HG03066 (cell line): ENCODE results near the gene COQ8B.
"Not testable (repeated sequence)": the region's sequence is repeated elsewhere in the genome, so short reads cannot be mapped to it uniquely, and the experiment has no call there.

ENCODE experiments used
- ATAC-seq: cut with Tn5 transposase; IDR thresholded peaks from one replicate; pipeline ENCODE4 v1.9.1; 2021; ENCODE audit warnings: low read depth; ENCODE audit not compliant: unreplicated experiment

COQ8B gene

DNA sequence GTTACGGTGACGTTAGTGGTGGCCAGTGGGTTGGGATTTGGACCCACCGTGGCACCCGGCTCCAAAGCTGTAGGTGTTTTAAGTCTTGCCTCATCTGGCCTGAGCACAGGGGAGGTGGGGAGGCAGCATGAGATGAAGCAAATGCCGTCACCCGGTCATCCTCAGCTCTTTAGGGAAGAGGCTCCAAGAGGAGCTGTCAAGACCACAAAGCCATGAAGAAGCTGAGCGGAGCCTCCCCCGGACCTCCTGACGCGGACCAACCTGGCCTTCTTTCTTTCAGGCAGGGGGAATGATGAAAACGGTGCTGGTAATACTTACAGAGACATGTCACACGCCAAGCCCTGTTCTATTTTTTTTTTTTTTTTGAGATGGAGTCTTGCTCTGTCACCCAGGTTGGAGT is 26.2 kb upstream of the COQ8B start:
- no peak for ATAC-seq

DNA sequence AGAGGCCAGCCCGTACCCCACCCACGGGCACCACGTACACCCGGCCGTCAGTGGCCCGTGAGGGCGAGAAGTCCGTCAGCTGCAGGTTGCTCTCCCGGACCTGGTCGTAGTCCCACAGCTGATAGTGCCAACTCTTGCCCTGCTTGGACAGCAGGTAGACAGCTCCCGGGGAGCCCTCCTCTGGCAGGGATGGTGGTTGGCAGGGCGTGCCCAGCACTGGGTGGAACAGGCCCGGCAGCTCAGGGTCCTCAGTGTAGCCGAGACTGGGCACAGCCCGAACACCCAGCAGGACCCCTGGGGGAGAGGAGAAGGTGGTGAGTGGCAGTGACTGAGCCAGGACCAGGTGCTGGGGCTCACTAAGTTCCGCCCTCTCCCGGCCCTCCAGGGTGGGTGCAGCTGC is 25.8 kb upstream of the COQ8B start:
- no peak for ATAC-seq

DNA sequence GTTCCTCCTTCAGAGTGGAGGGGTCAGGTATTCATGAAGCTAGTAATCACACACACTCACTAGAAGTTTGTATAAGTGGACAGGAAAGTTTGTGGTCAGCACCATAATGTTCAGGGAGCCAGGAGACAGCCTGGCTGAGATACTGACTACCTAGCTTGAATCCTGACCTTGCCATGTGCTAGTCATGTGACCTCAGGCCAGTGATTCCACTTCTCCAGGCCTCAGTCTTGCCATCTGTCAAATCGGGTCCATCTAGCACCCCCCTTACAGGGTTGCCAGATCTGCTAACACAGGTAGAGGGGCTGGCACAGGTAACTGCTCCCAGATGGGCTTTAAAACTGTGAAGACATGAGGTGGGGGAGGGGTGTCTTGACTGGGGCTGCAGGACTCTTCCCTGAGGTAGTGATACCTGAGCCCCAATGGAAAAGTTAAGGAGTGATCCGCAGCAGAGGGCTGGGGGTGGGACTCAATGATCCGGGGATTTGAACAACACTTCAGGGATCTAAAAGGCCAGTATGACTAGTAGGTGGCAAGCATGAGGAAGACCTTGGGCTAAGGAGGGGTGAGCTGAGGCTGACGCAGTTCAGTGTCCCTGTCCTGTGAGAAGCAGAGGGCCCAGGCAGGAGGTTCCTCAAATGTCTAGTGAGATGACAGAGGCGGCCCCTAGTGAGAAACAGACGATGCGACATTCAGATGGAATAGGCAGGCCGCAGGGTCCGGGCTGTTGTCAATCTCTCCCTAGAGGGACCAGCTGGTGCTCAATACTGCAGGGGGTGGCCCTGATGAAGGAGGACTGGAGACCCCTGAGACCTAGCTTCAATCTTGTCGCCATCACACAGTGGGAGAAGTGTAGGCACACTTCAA is 25.1 kb upstream of the COQ8B start:
- no peak for ATAC-seq

DNA sequence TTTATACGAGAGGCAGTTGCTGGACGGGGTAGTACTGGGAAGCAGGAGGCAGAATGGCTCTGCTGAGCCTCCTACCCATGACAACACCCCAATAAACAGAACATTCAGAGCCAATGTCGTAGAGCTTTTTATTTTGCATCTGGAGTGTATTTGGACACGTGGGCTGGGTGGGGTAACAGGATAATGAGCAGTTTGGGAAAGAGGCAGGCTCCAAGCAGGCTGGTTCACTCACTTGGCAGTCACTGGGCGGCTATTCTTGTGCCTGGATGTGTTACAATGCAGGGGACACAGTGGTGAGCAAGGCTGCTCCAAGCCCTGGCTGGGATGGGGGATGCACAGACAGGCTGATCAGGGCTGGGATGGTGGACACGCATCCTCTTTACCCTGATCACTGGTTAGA is 24.1 kb upstream of the COQ8B start:
- ATAC-seq = no peak

DNA sequence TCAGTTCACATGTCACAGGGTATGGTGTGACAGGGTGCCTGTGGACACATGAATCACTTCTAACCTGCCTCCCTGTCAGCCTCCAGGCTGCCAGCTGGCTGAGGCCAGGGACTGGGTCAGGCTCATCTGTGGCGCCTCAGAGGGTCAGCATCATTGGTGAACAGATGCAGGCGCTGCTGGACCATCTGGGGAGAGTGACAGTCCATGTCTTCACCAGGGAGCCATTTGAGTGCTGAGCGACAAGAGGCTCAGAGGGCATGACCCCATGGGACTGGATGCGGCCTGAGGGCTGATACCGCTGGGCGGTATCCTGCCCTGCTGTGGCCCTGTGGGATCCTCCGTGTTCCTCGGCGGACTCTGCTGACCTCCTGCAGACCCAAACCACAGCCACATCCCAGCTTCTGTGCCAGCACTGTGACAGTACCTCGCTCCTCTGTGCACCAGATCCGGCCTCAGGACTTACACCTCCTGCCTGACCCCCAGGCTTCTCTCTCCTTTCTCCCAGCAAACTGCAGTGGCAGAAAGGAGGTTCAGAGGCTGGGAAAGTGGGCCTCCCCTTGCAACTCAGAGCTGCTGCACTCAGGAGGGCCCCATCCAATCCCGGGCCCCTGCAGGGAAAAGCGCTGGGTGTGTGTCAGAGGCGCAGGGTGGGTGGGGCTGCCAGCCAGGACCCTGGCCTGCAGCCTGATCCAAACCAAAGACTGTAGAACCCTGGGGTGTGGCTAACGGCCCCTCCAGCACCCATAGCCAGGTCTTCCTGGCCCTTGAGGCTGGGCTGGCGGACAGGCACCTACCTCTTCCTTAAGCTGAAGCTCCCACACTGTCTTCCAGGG is 23.4 kb upstream of the COQ8B start:
- ATAC-seq = no peak

DNA sequence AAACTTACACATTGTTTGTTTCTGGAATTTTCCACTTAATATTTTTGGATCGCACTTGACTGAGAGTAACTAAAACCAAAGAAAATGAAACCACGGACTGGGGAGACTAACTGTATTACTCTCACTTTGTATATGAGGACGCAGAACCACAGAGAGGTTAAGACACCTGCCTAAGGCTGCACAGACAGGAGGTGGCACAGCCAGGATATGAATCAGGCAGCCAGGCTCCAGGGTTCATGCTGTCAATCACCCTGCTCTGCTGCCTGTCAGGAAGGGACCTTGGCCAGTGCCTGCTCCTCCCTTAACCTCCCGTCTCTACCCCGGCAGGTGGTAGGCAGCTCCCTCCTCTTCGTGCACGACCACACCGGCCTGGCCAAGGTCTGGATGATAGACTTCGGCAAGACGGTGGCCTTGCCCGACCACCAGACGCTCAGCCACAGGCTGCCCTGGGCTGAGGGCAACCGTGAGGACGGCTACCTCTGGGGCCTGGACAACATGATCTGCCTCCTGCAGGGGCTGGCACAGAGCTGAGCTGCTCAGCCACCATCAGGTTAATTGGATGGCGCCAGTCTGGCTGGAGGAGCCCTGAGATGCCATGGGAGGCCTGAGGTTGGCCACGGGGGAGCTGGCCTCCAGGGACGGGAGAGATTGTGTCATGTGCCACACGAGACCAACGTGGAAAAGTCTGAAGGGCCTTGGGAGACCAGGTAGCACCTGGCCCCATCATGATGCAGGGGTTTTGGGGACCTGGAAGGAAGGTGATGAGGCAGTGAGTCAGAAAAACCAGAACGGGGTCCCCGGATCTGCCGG is 22.5 kb upstream of the COQ8B start:
- ATAC-seq = no peak

DNA sequence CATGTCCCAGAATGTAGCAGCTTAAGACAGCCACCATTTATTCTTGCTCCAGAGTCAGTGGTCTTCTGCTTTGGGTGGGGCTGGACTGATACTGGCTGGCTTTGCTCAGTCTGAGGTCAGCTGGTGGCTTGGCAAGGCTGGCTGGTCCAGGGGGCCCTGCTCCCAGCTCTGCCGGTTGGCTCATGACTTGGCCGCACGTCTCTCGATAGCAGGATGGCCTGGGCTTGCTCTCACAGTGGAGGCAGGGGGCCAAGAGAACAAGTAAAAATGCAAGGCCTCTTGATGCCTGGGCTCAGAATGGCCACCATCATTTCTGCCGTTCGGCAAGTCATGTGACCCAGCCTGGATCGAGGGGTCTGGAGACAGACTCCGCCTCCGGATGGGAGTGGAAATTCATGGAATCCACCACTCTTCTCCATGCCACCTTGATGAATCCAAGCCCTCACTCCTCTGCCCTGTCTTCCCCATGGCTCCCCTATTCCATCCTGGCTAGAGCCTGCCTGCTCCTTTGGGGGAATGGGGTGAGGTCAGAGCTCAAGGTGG is 20.5 kb upstream of the COQ8B start:
- ATAC-seq = no peak

DNA sequence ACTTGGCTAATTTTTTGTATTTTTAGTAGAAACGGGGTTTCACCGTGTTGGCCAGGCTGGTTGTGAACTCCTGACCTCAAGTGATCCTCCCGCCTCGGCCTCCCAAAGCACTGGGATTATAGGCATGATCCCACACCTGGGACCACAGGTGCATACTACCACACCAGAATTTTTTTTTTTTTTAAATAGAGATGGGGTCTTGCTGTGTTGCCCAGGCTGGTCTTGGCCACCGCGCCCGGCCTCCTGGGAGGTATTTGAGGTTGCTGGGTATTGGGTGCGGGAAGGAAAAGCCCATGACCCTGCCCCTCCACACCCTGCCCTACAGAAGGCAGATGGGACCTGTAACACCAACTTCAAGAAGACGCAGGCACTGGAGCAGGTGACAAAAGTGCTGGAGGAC is 20.0 kb upstream of the COQ8B start:
- ATAC-seq = no peak

DNA sequence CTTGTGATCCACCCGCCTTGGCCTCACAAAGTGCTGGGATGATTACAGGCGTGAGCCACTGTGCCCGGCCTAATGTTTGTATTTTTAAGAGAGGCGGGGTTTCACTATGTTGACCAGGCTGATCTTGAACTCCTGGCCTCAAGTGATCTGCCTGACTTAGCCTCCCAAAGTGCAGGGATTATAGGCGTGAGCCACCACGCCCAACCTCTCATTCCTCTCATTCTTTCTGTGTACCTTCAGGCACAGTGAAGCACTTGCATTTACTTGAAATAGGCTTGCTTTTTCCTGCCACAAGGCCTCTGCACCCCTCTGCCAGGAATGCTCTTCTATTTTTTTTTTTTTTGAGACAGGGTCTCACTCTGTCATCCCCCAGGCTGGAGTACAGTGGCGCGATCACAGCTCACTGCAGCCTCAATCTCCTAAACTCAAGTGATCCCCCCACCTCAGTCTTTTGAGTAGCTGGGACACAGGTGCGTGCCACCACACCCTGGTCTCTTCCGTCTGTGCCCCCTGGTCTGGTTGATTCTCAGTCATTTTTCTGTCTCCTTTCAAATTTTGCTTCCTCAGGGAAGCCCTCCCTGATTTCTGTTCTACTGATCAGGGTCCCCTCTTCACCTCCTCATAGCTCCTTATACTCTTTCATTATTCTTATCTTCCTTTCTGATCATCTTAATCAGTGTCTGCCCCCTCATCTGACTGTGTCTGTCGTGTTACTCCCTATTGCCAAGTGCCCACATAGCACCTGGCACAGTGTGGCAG is 18.5 kb upstream of the COQ8B start:
- ATAC-seq = no peak

DNA sequence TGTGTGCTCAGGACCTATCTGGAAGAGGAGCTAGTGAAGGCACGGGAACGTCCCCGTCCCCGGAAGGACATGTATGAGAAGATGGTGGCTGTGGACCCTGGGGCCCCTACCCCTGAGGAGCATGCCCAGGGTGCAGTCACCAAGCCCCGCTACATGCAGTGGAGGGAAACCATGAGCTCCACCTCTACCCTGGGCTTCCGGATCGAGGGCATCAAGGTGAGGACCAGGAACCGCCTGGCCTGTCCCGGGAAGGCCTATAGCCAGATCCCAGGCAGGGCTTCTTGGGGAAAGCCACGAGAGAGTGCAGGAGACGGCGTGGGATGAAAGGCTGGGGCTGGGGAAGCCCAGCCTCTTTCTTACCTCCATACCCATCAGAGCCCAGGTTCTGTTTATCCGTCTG is 16.5 kb upstream of the COQ8B start:
- no peak for ATAC-seq

DNA sequence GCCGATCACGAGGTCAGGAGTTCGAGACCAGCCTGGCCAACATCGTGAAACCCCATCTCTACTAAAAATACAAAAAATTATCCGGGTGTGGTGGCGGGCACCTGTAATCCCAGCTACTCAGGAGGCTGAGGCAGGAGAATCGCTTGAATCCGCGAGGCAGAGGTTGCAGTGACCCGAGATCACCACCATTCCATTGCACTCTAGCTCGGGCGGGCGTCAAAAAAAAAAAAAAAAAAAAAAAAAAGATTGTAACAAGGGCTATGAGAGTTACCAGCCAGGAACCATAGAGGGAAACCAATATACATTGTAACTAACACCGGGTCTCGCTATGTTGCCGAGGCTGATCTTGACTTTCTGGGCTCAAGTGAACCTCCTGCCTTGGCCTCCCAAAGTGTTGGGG is 15.6 kb upstream of the COQ8B start:
- ATAC-seq = not testable (repeated sequence)

DNA sequence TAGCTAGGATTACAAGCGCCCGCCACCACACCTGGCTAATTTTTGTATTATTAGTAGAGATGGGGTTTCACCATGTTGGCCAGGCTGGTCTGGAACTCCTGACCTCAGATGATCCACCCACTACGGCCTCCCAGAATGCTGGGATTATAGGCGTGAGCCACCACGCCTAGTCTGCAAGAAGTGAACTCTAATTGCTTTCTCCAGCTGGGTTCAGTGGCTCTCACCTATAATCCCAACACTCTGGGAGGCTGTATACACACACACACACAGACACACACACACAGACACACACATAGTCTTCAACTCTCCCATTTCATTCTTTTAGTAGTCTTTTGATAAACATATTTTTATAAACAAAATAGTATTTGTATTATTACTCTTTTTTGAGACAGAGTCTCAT is 13.4 kb upstream of the COQ8B start:
- not testable (repeated sequence) for ATAC-seq

DNA sequence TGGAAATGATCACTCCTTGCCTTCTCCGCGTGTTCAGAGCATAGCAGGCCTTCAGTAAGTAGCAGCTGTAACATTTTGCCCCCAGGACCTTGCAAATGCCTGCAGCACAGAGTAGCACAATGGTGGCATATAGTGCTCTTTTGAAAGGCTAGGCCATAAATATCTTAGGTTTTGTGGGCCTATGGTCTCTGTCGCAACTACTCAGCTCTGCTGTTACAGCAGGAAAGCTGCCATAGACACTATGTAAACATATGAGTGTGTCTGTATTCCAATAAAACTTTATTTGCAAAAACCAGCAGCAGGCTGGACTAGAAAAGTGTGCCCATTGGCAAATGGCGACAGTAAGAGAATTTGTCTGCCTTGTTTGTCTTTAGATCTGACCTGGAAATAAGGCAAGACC is 9.6 kb upstream of the COQ8B start:
- ATAC-seq = no peak

DNA sequence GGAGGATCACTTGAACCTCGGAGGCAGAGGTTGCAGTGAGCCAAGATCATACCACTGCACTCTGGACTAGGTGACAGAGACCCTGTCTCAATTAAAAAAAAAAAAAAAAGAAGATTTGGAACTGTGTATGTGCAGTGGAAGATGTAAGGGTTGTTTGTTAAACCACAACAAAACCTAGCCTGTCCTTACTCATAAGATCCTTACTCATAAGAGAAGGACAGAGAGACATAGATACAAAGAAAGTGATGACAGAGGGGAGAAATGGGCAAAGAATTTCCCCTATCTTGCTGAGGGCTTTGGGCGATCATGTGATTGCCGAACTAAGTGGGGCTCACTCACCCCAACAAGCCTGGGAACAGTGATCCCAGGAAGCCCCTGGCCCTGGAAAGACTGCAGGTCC is 8.2 kb upstream of the COQ8B start:
- ATAC-seq = no peak

DNA sequence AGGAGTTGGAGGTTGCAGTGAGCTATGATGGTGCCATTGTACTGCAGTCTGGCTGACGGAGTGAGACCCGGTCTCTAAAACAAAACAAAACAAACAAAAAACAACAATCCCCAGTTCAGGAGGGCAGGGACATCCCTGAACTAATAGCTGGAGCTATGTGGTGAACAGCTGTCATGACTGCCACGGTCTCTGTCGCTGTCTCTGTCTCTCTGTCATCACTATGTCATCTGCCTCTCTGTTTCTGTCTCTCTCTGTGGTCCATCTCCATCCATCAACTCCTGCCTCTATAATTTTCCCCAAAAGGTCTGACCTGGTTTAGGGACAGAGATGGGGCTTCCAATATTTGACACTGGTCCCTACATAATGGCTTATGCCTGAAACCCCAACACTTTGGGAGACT is 7.6 kb upstream of the COQ8B start:
- ATAC-seq = no peak

DNA sequence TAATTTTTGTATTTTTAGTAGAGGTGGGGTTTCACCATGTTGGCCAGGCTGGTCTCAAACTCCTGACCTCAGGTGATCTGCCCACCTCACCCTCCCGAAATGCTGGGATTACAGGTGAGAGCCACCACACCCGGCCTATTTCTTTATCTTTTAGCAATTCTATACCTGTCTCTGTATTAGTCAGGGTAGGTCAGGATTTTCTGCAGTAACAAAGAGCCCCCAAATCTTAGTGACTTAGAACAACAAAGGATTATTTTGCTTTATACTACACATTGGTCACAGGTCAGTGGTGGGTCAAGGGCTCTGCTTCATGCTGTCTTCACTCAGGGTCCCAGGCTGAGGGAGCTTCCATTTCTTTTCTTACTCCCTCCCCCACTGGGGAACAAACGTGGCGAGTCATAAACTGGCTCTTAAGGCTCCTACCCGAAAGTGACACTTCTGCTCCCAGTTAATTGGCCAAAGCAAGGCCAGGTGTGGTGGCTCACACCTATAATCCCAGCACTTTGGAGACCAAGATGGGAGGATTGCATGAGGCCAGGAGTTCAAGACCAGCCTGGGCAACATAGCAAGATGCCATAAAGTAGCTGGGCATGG is 7.1 kb upstream of the COQ8B start:
- ATAC-seq = no peak

DNA sequence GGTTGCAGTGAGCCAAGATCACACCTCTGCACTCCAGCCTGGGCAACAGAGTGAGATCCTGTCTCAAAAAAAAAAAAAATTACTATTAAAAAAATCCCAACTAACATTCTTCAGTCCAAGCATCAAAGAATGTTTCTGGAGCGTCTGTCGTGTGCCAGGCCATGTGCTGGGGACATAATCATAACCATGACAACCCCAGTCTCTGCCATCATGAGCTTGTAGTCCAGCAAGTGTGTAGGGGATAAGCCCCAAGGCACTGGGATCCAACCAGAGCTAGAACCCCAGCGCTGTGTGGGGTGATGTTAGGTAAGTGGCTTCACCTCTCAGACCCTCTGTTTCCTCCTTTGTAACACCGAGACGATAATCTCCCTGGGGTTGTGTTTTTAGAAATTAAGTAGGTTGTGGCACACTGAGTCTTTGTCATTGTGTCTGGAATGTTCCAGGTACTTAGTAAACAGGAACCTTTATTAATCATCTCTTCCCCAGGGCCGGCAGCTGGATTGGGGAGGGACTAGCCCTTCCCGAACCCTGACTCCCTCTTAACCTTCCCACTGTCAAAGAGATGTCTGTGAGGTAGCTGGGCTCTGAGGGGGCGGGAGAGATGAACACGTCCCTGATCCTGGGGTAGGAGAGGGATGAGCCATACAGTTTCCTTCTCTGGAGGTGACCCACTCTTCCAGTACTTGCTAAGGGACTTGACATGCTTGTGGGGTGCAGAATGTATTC is 5.4 kb upstream of the COQ8B start:
- ATAC-seq = no peak

DNA sequence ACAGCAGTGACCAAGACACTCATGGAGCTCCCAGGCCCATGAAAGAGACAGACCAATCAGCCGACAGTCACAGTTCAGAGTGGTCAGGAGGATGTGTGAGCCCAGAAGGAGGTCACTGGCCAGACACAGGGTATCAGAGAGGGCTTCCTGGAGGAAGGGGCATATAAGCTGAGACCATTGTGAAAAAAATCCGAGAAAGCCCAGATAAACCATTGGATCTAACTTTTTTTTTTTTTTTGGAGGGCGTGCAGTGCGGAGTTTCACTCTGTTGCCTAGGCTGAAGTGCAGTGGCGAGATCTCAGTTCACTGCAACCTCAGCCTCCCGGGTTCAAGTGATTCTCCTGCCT is 4.4 kb upstream of the COQ8B start:
- no peak for ATAC-seq

DNA sequence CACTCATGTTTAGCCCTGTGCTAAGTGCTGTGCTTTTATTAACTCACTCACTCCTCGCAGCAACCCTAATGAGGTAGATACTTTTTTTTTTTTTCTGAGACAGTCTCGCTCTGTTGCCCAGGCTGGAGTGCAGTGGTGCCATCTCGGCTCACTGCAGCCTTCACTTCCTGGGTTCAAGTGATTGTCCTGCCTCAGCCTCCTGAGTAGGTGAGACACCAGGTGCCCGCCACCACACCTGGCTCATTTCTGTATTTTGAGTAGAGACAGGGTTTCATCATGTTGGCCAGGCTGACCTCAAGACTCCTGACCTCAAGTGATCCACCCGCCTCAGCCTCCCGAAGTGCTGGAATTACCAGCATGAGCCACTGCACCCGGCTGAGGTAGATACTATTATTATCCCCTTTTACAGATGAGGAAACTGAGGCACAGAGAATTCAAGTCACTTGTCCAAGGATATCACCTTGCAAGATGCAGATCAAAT is 2.8 kb upstream of the COQ8B start:
- ATAC-seq = no peak
